ENCODE results near the gene NDUFC2. TPM values are rescaled to one million over a fixed set of nuclear protein-coding genes. Genes with fewer than 3 reads are reported as not detected.
"Not testable (repeated sequence)": the region's sequence is repeated elsewhere in the genome, so short reads cannot be mapped to it uniquely, and the experiment has no call there.

The NDUFC2 gene
- total RNA-seq, 1 donor from 2014 or later = 106 TPM

- no peak for TF ChIP-seq POLR2A (IDR thresholded peaks at IDR 0.05)
- TF ChIP-seq CTCF (IDR thresholded peaks at IDR 0.05) = no peak
- no peak for TF ChIP-seq POLR2AphosphoS5 (IDR thresholded peaks at IDR 0.05; ENCODE audit: insufficient read depth in 1 of 2, low read depth in 1 of 2)
- Histone ChIP-seq H3K27ac (peak overlapping the region; percentile 87), H3K4me3 (peak overlapping the region; percentile 58 to 76), H3K4me1 (peaks cover 43% of the 10 kb centered on the region), H3K36me3 (no peaks in the 10 kb centered on the region), H3K9me3 (no peaks in the 10 kb centered on the region), H3K27me3 (no peaks in the 10 kb centered on the region)
- intact Hi-C loops (cut with DNase I) = no loop called here
- DNase-seq (ENCODE audit: extremely low spot score in 2 of 2) = no peak
These were observed 589 bp upstream of the NDUFC2 start for GRCh38 chr11:78080084-78080817.

GRCh38 chr11:78078218-78079167 lies 1.2 kb downstream of the NDUFC2 start:
- DNase-seq (ENCODE audit: extremely low spot score in 2 of 2) = no peak
- Histone ChIP-seq H3K36me3 (no peaks in the 10 kb centered on the region), H3K27ac (peak overlapping the region; percentile 87), H3K4me1 (peaks cover 51% of the 10 kb centered on the region), H3K27me3 (no peaks in the 10 kb centered on the region), H3K4me3 (peak overlapping the region; percentile 58 to 76), H3K9me3 (no peaks in the 10 kb centered on the region)
- intact Hi-C loops (cut with DNase I) = no loop called here
- TF ChIP-seq POLR2A (IDR thresholded peaks at IDR 0.05) (no peak), CTCF (IDR thresholded peaks at IDR 0.05) (no peak), POLR2AphosphoS5 (IDR thresholded peaks at IDR 0.05; ENCODE audit: insufficient read depth in 1 of 2, low read depth in 1 of 2) (no peak)

- DNase-seq (ENCODE audit: extremely low spot score in 2 of 2); H3K4me3 ChIP-seq; H3K27me3 ChIP-seq; H3K9me3 ChIP-seq; H3K27ac ChIP-seq; H3K36me3 ChIP-seq; intact Hi-C loops (cut with DNase I): not testable (repeated sequence)
- peaks cover 51% of the 10 kb centered on the region for H3K4me1 ChIP-seq
These were observed 2.1 kb downstream of the NDUFC2 start for GRCh38 chr11:78077592-78077991.

GRCh38 chr11:78076733-78077403 lies 2.8 kb downstream of the NDUFC2 start:
- H3K4me1 ChIP-seq = peaks cover 51% of the 10 kb centered on the region
- TF ChIP-seq POLR2A (IDR thresholded peaks at IDR 0.05) = no peak
- TF ChIP-seq CTCF (IDR thresholded peaks at IDR 0.05) = no peak
- no peak for TF ChIP-seq POLR2AphosphoS5 (IDR thresholded peaks at IDR 0.05; ENCODE audit: insufficient read depth in 1 of 2, low read depth in 1 of 2)
- no peaks in the 10 kb centered on the region for H3K27me3 ChIP-seq
- H3K27ac ChIP-seq = no peak overlapping the region
- no peak overlapping the region for H3K4me3 ChIP-seq
- no peak for DNase-seq (ENCODE audit: extremely low spot score in 2 of 2)
- H3K9me3 ChIP-seq = no peaks in the 10 kb centered on the region
- intact Hi-C loops (cut with DNase I) = no loop called here
- H3K36me3 ChIP-seq = peaks cover 0 to 8% of the 10 kb centered on the region in 2 donors

GRCh38 chr11:78074756-78075155 lies 4.9 kb downstream of the NDUFC2 start:
- H3K4me1 ChIP-seq = peaks cover 44% of the 10 kb centered on the region

More at GRCh38 chr11:78074756-78075155, 4.9 kb downstream of the NDUFC2 start:
- H3K9me3 ChIP-seq = no peaks in the 10 kb centered on the region
- H3K36me3 ChIP-seq = peaks cover 0 to 14% of the 10 kb centered on the region in 2 donors
- H3K4me3 ChIP-seq = no peak overlapping the region
- H3K27ac ChIP-seq = no peak overlapping the region
- H3K27me3 ChIP-seq = no peaks in the 10 kb centered on the region
- DNase-seq (ENCODE audit: extremely low spot score in 2 of 2) = no peak
- intact Hi-C loops (cut with DNase I) = no loop called here
- no peak for TF ChIP-seq CTCF (IDR thresholded peaks at IDR 0.05)
- no peak for TF ChIP-seq POLR2AphosphoS5 (IDR thresholded peaks at IDR 0.05; ENCODE audit: insufficient read depth in 1 of 2, low read depth in 1 of 2)
- TF ChIP-seq POLR2A (IDR thresholded peaks at IDR 0.05) = no peak

Data from vagina (tissue), 2 donors.